ENCODE data around the gene ANXA8. TPM values are rescaled to one million over a fixed set of nuclear protein-coding genes. Genes with fewer than 3 reads are reported as not detected.

The ANXA8 gene
- total and polyA plus RNA-seq, 8 donors: 0.15 to 2.1 (median 0.59) TPM; not detected in 4

DNA sequence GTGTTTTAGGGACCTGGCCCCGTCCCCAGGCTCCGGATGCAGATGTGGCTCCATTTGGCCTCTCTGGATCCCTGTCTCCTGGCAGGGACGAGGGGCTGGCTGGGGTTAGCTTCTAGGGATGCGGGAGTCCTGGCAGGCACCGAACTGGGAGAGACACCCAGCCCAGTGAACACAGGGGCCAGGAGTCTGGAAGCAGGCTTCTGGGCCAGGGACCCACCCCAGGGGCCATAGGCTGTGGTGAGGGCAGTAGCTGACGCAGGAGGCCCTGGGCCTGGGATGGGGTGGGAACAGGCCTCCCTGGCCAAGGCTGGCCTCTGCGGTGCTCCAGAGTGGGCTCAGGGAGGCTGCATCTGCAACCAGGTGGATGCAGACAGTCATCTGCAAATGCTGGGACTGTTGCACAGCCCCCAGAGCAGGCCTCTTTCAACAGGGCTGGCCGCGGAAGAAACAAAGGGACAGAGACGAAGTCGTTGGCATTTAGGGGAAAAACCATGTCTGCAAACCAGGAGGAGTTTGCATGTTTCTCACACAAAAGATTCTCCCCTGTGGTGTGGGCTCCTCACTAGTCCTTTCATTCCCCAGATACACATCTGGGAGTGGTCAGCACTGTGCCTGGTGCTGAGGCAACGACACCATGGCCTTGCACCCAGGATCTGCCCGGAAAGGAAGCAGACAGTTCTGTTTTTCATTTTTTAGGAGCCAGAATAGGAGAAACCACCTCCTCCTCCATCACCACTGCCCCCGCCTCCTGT lies 63.4 kb downstream of the ANXA8 start:
- no peaks in the 10 kb centered on the region for H3K4me1 ChIP-seq
- WGBS, 2 donors: 79 to 86% methylated on average over 14 of the region's 14 CpGs
- TF ChIP-seq, protein P1, sequence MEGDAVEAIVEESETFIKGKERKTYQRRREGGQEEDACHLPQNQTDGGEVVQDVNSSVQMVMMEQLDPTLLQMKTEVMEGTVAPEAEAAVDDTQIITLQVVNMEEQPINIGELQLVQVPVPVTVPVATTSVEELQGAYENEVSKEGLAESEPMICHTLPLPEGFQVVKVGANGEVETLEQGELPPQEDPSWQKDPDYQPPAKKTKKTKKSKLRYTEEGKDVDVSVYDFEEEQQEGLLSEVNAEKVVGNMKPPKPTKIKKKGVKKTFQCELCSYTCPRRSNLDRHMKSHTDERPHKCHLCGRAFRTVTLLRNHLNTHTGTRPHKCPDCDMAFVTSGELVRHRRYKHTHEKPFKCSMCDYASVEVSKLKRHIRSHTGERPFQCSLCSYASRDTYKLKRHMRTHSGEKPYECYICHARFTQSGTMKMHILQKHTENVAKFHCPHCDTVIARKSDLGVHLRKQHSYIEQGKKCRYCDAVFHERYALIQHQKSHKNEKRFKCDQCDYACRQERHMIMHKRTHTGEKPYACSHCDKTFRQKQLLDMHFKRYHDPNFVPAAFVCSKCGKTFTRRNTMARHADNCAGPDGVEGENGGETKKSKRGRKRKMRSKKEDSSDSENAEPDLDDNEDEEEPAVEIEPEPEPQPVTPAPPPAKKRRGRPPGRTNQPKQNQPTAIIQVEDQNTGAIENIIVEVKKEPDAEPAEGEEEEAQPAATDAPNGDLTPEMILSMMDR (IDR thresholded peaks at IDR 0.05): no peak
- no peak for FAIRE-seq
- no peaks in the 10 kb centered on the region for H3K36me3 ChIP-seq
- H3K27ac ChIP-seq: no peak overlapping the region
- H3K4me3 ChIP-seq: no peak overlapping the region
- ATAC-seq: no peak
- H3K9me3 ChIP-seq: no peaks in the 10 kb centered on the region
- H3K27me3 ChIP-seq: no peaks in the 10 kb centered on the region
- intact Hi-C loops (cut with DNase I): no loop called here
- no peak for DNase-seq

DNA sequence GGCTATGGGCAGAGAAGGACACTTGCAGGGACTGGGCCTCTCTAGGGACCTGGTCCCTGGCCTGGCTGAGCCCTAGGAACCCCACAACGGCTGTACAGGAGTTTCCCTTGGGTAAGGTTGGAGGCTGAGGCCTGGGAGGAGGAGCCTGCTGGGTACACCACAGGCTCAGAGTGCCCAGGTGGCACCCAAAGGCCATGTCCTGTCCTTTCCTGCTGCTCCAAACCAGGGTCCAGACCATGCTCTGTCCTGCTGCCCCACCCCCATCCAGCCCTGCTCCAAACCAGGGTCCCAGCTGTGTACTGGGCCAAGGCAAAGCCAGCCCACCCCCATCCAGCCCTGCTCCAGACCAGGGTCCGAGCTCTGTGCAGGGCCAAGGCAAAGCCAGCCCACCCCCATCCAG lies 64.5 kb downstream of the ANXA8 start:
- intact Hi-C loops (cut with DNase I): no loop called here

DNA sequence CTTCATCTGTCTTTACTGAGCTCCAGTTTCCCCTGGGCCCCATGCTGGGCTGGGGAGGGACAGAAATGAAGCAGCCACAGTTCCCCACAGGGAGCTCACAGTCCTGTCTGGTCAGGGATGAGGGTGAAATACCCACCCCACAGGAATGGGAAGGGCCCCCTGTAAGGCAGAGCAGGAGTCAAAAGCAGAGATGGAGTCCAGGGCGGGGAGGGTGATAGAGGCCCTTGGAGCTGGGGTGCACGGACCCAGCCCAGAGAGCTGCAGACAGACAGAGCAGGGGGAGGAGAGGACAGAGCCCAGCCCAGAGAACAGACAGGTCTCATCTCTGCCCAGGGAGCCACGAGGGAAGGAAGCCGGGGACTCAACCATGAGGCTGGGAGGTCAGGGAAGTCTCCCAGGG lies 64.9 kb downstream of the ANXA8 start:
- DNase-seq (no peak), ATAC-seq (no peak), FAIRE-seq (no peak)
- no peaks in the 10 kb centered on the region for H3K9me3 ChIP-seq
- no peaks in the 10 kb centered on the region for H3K4me1 ChIP-seq
- H3K36me3 ChIP-seq: no peaks in the 10 kb centered on the region
- no peaks in the 10 kb centered on the region for H3K27me3 ChIP-seq
- no peak overlapping the region for H3K4me3 ChIP-seq
- no peak overlapping the region for H3K27ac ChIP-seq
- TF ChIP-seq, protein P1 (IDR thresholded peaks at IDR 0.05): no peak
- intact Hi-C loops (cut with DNase I): no loop called here
- 81 to 84% methylated on average over 4 of the region's 4 CpGs for WGBS, 2 donors

More for the DNA sequence above, 64.5 kb downstream of the ANXA8 start:
- DNase-seq (no peak), ATAC-seq (no peak), FAIRE-seq (no peak)
- Histone ChIP-seq H3K4me1 (no peaks in the 10 kb centered on the region), H3K4me3 (no peak overlapping the region), H3K27me3 (no peaks in the 10 kb centered on the region), H3K36me3 (no peaks in the 10 kb centered on the region), H3K27ac (no peak overlapping the region), H3K9me3 (no peaks in the 10 kb centered on the region)
- 80 to 81% methylated on average over 2 of the region's 2 CpGs for WGBS, 2 donors
- TF ChIP-seq, protein P1 (IDR thresholded peaks at IDR 0.05): no peak

DNA sequence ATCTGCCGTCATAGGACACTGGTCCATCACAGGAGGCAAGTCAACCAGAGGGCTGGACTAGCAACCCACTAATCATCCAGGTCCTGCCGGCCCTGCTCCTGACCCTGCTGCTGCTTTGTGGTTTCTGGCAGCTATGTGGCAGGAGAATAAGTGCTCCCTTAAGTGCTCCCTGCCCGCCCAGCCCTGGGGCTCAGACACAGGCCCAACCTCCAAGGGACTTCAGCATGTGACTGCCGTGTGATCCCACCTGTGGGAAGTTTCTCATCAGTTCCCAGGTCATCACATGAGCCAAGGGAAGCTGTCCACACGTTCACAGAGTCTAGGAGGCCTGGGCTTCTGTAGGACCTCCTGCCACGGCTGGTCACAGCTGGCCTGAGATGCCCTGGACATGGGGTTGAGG lies 65.6 kb downstream of the ANXA8 start:
- no peak for DNase-seq
- WGBS, 2 donors: 81 to 86% methylated on average over 6 of the region's 6 CpGs
- H3K27ac ChIP-seq: no peak overlapping the region
- no peak for ATAC-seq
- TF ChIP-seq, protein P1 (IDR thresholded peaks at IDR 0.05): no peak
- no peak overlapping the region for H3K4me3 ChIP-seq
- no peak for FAIRE-seq
- no peaks in the 10 kb centered on the region for H3K27me3 ChIP-seq
- no peaks in the 10 kb centered on the region for H3K36me3 ChIP-seq
- no peaks in the 10 kb centered on the region for H3K9me3 ChIP-seq
- intact Hi-C loops (cut with DNase I): no loop called here
- H3K4me1 ChIP-seq: no peaks in the 10 kb centered on the region

Other genes starting within 250 kb of the ANXA8 start
- gene GDF10, start 183.9 kb downstream of the ANXA8 start, total RNA-seq: 10 to 100 TPM in 4 of 6 donors, 1 to 10 TPM in 2; 2.5 to 13.7 (median 12.3) TPM
- 1 to 10 TPM; 2.0 to 4.5 TPM for gene GDF10, start 183.9 kb downstream of the ANXA8 start, polyA plus RNA-seq
- gene GDF2, start 161.7 kb downstream of the ANXA8 start, total RNA-seq: not detected
- gene GDF2, start 161.7 kb downstream of the ANXA8 start, polyA plus RNA-seq: not detected
- not detected for gene RBP3, start 135.8 kb downstream of the ANXA8 start, total RNA-seq
- gene RBP3, start 135.8 kb downstream of the ANXA8 start, polyA plus RNA-seq: not detected
- under 1 TPM in 2 of 6 donors, not detected in 4; 0.09 to 0.16 TPM for gene ZNF488, start 99.8 kb downstream of the ANXA8 start, total RNA-seq
- gene ZNF488, start 99.8 kb downstream of the ANXA8 start, polyA plus RNA-seq: not detected
- not detected for gene FAM25G, start 7.6 kb upstream of the ANXA8 start, total RNA-seq
- gene FAM25G, start 7.6 kb upstream of the ANXA8 start, polyA plus RNA-seq: not detected
- 10 to 100 TPM in 1 of 6 donors, 1 to 10 TPM in 5; 3.8 to 11.5 (median 8.1) TPM for gene AGAP9, start 39.5 kb upstream of the ANXA8 start, total RNA-seq
- 10 to 100 TPM; 20.7 to 35.7 TPM for gene AGAP9, start 39.5 kb upstream of the ANXA8 start, polyA plus RNA-seq